ENCODE measurements around the gene PPFIBP2.

The PPFIBP2 gene

DNA sequence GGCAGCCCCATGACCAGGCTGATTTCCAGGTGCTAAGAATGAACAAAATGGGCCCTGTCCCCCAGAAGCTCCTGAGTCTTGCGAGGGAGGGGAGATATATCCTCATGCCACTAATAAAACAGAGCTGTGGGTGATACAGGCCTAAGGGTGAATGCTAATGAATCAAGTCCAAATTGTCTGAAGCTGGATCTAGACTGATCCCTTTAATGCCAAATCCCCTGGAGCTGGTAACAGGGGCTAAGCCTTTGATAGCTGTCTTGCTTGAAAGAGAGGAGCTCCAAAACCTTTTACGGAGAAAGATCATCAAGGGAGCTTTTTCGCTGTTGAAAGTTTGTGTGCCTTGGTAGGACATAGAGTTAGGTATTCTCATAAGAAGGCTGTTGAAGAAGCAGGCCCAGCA lies 79.7 kb downstream of the PPFIBP2 start:
- DNase-seq (ENCODE audit: low spot score), result no peak
- TF ChIP-seq, protein P1, sequence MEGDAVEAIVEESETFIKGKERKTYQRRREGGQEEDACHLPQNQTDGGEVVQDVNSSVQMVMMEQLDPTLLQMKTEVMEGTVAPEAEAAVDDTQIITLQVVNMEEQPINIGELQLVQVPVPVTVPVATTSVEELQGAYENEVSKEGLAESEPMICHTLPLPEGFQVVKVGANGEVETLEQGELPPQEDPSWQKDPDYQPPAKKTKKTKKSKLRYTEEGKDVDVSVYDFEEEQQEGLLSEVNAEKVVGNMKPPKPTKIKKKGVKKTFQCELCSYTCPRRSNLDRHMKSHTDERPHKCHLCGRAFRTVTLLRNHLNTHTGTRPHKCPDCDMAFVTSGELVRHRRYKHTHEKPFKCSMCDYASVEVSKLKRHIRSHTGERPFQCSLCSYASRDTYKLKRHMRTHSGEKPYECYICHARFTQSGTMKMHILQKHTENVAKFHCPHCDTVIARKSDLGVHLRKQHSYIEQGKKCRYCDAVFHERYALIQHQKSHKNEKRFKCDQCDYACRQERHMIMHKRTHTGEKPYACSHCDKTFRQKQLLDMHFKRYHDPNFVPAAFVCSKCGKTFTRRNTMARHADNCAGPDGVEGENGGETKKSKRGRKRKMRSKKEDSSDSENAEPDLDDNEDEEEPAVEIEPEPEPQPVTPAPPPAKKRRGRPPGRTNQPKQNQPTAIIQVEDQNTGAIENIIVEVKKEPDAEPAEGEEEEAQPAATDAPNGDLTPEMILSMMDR (IDR thresholded peaks at IDR 0.05; ENCODE audit: borderline replicate concordance, control extremely low read depth, extremely low read depth, insufficient read depth, missing control alignments), result no peak
- in situ Hi-C loops (cut with MboI; ENCODE audit: low sequenced_read_pairs, unreplicated experiment), result no loop called here

DNA sequence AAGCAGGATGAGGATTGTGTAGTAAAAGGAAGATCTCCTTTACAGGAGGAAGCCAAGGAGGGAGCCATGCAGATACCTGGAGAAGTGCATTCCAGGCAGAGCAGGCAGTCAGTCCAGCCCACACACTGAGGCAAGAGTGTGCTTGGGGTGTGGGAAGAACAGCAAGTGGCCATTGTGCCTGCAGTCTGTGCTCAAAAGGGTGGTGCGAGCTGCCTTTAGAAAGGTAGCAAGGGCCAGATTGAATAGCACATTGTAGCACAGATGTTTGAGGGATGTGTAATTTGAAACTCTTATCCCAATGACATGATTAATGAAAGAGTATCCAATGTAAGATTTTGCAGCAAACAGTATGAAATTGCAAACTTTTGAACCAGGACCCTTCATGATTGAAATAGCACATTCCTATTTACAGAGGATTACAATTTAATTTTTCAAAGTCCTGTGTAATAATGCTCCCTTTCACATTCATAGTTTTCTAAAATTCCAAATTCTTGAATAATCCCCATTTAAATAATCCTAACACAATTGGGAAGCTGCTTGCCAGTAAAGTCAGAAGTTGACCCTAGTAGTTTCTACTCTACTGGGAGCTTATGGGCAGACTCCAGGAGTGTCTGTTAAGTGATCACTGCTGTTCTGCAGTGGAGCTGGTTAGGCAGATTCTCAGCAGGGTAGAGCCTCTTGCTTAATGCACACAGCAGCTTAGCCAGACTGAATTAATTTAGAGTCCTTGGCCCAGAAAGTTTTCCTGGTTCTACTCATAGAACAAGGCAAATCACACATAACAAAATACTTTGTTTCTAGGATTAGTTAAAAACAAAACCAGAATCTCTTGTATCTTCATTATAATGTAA lies 81.4 kb downstream of the PPFIBP2 start:
- in situ Hi-C loops (cut with MboI; ENCODE audit: low sequenced_read_pairs, unreplicated experiment), result no loop called here
- DNase-seq (ENCODE audit: low spot score), result no peak
- TF ChIP-seq, protein P1 (IDR thresholded peaks at IDR 0.05; ENCODE audit: borderline replicate concordance, control extremely low read depth, extremely low read depth, insufficient read depth, missing control alignments), result no peak

DNA sequence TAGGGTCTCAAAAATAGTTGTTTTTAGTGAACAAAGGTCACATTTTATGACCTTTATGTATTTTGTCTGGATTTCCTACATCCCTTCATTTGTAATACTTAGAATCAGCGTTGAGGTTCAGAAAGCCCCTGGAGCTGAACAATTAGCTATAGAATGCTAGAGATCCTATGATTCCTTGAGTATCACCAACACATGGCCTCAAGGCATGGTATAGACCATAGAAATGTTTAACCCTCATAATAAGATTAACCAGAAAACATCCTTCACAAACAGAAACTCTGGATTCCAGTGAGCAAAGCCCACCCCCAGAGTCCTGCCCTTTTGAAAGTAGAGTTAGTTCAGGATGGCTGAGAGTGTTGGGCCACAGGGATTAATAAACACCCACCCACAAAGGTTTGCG lies 82.2 kb downstream of the PPFIBP2 start:
- in situ Hi-C loops (cut with MboI; ENCODE audit: low sequenced_read_pairs, unreplicated experiment), result no loop called here
- no peak for DNase-seq (ENCODE audit: low spot score)
- TF ChIP-seq, protein P1 (IDR thresholded peaks at IDR 0.05; ENCODE audit: borderline replicate concordance, control extremely low read depth, extremely low read depth, insufficient read depth, missing control alignments), result no peak

DNA sequence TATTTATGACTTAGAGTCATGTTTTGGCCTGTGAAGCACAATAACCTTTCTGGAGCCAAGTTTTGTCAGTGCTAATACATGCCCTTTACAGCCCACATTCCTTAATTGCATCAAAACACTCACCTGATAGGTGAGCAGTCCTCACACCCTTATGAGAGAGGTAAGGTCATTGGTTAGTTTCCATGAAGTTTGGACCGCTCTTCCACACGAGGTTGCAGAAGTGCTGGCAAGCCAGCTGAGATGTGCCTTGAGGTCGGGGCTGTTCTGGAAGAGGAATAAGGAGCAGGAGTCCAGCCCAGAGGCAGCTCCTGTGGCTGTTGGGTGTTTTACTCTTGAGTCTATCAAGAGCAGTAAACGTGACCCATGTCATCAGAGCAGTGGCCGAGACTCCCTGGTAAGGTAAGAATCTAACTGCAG lies 83.2 kb downstream of the PPFIBP2 start:
- TF ChIP-seq, protein P1 (IDR thresholded peaks at IDR 0.05; ENCODE audit: borderline replicate concordance, control extremely low read depth, extremely low read depth, insufficient read depth, missing control alignments), result no peak
- no peak for DNase-seq (ENCODE audit: low spot score)
- in situ Hi-C loops (cut with MboI; ENCODE audit: low sequenced_read_pairs, unreplicated experiment), result no loop called here

DNA sequence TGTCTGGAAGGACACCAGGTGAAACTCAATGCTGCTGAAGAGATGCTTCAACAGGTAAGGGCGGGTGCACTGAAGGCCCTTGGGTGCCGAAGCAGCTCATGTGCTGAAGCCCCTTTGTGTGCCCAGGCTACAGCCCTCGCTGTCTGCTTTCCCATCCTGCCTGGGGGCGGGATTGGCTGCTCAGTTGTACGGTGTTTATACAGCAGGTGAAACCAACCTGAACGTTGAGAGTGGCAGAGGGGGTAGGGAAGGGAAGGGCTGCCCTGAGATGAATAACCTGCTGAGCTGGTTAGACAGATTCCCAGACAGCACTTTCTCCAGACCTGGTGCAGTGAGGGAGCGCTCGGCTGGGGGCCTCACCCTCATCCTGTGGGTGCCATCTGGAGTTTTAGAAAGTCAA lies 83.8 kb downstream of the PPFIBP2 start:
- TF ChIP-seq, protein P1 (IDR thresholded peaks at IDR 0.05; ENCODE audit: borderline replicate concordance, control extremely low read depth, extremely low read depth, insufficient read depth, missing control alignments), result no peak
- no peak for DNase-seq (ENCODE audit: low spot score)

DNA sequence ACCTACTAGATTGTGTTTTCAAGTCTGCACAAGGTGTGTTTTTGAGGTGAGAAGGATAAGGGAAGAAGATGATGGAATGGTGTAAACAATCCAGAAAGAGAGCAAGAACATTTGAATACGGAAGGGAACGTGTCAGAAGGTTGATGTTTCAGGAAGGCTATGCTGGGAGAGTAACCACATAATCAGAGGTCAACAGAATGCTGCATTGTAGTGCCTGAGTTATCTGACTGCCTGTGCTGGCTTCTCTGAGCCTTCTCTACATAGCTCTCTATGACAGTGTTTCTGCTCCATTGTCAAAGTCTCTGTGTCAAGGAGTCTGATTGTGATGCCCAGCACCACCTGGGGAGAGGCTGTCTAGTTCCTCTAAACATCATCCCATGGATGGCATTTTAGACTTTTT lies 85.4 kb downstream of the PPFIBP2 start:
- in situ Hi-C loops (cut with MboI; ENCODE audit: low sequenced_read_pairs, unreplicated experiment), result no loop called here
- TF ChIP-seq, protein P1 (IDR thresholded peaks at IDR 0.05; ENCODE audit: borderline replicate concordance, control extremely low read depth, extremely low read depth, insufficient read depth, missing control alignments), result no peak
- DNase-seq (ENCODE audit: low spot score), result no peak

More for the DNA sequence above, 83.8 kb downstream of the PPFIBP2 start:
- in situ Hi-C loops (cut with MboI; ENCODE audit: low sequenced_read_pairs, unreplicated experiment), result no loop called here
